ENCODE results near the gene ARHGEF4.

- no peak for TF ChIP-seq CTCF (IDR thresholded peaks at IDR 0.05)
- TF ChIP-seq POLR2A (IDR thresholded peaks at IDR 0.05) = no peak
These were observed 45.5 kb downstream of the ARHGEF4 start for GRCh38 chr2:130882111-130882690.

Data from esophagus squamous epithelium (tissue), 4 donors.